MM.1S (cell line): Measurements from ENCODE around the gene DSCAML1.

Experiments
- CTCF ChIP-seq: fragments of 300-600 bp; sonication (generic); IDR thresholded peaks from 2 replicates; pipeline ENCODE4 v1.5.1; 2016; ENCODE audit warnings: antibody characterized with exemption, low read length, mixed read lengths
- EZH2 ChIP-seq: fragments of 300-600 bp; sonication (generic); optimal IDR thresholded peaks from 2 replicates; pipeline ENCODE3; 2017; ENCODE audit warnings: low read depth, mild to moderate bottlenecking, antibody characterized with exemption, low read length, mixed read lengths

GRCh38 chr11:117554601-117555333, 242.2 kb downstream of the DSCAML1 start:
- no peak for TF ChIP-seq CTCF
- TF ChIP-seq EZH2 = no peak
